MCF 10A (cell line): Measurements from ENCODE around the gene PI4KA. TPM values are rescaled to one million over a fixed set of nuclear protein-coding genes. Genes with fewer than 3 reads are reported as not detected.

ENCODE experiments used
- BruUV-seq: library from RNA; stranded (reverse); fragments of 400-500 nt; replicated peaks from 2 replicates; lab custom pipeline; 2021; lab: Mats Ljungman, UMichigan
- CTCF ChIA-PET: fragments of 300-600 bp; sonication (Branson Sonifier 250); formaldehyde crosslinking; extraction: SDS; loops from one replicate; lab custom pipeline; 2021; ENCODE audit warnings: antibody characterized with exemption, inconsistent platforms; lab: Yijun Ruan, JAX
- POLR2A ChIA-PET: fragments of 300-600, 350-650 bp; sonication (Branson Sonifier 250); formaldehyde crosslinking; extraction: SDS; loops from one replicate; lab custom pipeline; 2020; ENCODE audit warnings: antibody characterized with exemption, inconsistent platforms; lab: Yijun Ruan, JAX
- DNase-seq: peaks from one replicate; pipeline ENCODE4 v3.0.0-alpha.2; 2018; ENCODE audit not compliant: unreplicated experiment
- H3K27ac Mint-ChIP-seq: one replicate; pipeline ENCODE4 v1.8.0; 2022; ENCODE audit warnings: mild to moderate bottlenecking, low read depth, mixed read lengths; ENCODE audit not compliant: unreplicated experiment
- H3K27me3 Mint-ChIP-seq: one replicate; pipeline ENCODE4 v1.8.0; 2022; ENCODE audit warnings: mixed read lengths; ENCODE audit not compliant: insufficient read depth, unreplicated experiment
- H3K36me3 Mint-ChIP-seq: one replicate; pipeline ENCODE4 v1.8.0; 2022; ENCODE audit warnings: mild to moderate bottlenecking, moderate library complexity, mixed read lengths; ENCODE audit not compliant: insufficient read depth, unreplicated experiment
- H3K4me1 Mint-ChIP-seq: one replicate; pipeline ENCODE4 v1.8.0; 2022; ENCODE audit warnings: mixed read lengths; ENCODE audit not compliant: insufficient read depth, unreplicated experiment
- H3K4me3 Mint-ChIP-seq: one replicate; pipeline ENCODE4 v1.8.0; 2022; ENCODE audit warnings: mild to moderate bottlenecking, moderate library complexity, mixed read lengths; ENCODE audit not compliant: unreplicated experiment
- H3K9me3 Mint-ChIP-seq: one replicate; pipeline ENCODE4 v1.8.0; 2022; ENCODE audit warnings: mixed read lengths; ENCODE audit not compliant: unreplicated experiment
- CTCF ChIP-seq: fragments of 200-600 bp; IDR thresholded peaks from one replicate; pipeline ENCODE4 v1.8.0; 2022; ENCODE audit warnings: antibody characterized with exemption, mild to moderate bottlenecking; ENCODE audit not compliant: unreplicated experiment
- intact Hi-C: fragments of 100-400 bp; cut with micrococcal nuclease; formaldehyde crosslinking; loops from 2 replicates; pipeline ENCODE4 v1.14.1; 2022
- total RNA-seq: library from RNA; stranded (reverse); gene quantifications from 2 replicates; pipeline ENCODE4 v1.2.3, GENCODE V29; 2022

The PI4KA gene
- total RNA-seq, 1 experiment from 2014 or later, result 39.0 TPM

GRCh38 chr22:20810645-20811044 lies 48.0 kb downstream of the PI4KA start:
- ChIA-PET POLR2A (interaction anchor here (0.6 kb wide), 1 partner anchor 106 kb away, joined by 3 read pairs; the partner anchor contains the start of gene CRKL), CTCF (interaction anchor here (1.0 kb wide), 1 partner anchor 27 kb away, joined by 3 read pairs; no protein-coding TSS in a partner anchor)
- no peak for TF ChIP-seq CTCF
- intact Hi-C loops, result no loop called here
- Mint-ChIP-seq H3K36me3 (peaks cover 92% of the 10 kb centered on the region), H3K4me3 (no peak overlapping the region), H3K27ac (no peak overlapping the region), H3K9me3 (no peaks in the 10 kb centered on the region), H3K27me3 (no peaks in the 10 kb centered on the region), H3K4me1 (peaks cover 15% of the 10 kb centered on the region)
- no TSS peak for BruUV-seq
- no peak for DNase-seq

DNA sequence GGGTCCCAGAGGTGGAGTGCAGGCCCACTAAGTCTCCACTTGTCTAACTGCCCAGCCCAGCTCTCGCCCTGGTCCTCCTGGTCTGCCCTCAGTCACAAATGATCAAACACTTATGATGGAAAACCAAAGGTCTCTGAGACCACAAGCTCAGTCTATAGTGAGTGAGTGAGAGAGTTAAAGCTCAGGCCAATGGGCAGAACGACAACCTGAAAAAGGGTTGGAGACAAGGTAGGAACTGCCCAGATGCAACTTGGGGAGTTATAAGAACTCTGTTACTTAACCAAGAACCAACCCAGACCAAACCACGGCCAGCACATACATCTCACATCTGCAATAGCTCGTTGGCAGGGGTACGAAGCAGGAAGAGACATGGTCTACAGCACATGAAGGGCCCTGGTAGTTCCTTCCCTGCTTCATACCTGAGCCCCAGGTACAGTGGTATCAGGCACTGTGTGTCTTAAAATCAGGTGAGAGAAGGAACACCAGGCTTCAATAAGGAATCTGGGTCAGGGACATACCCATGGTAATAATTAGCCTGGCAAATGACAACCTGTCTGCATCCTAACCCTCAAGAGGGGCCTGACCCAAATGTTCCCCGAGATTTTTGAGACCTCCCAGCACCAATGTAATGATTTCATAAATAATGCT lies 48.9 kb downstream of the PI4KA start:
- Mint-ChIP-seq H3K36me3 (peaks cover 91% of the 10 kb centered on the region), H3K4me3 (no peak overlapping the region), H3K27me3 (no peaks in the 10 kb centered on the region), H3K27ac (no peak overlapping the region), H3K9me3 (no peaks in the 10 kb centered on the region), H3K4me1 (peaks cover 16% of the 10 kb centered on the region)
- no peak for TF ChIP-seq CTCF
- no peak for DNase-seq
- BruUV-seq, result no TSS peak
- ChIA-PET POLR2A (no interaction called here), CTCF (interaction anchor here (0.6 to 1.2 kb wide), 2 partner anchors 17 to 25 kb away, joined by 3 to 6 read pairs; no protein-coding TSS in a partner anchor)
- intact Hi-C loops, result no loop called here

- H3K4me3 Mint-ChIP-seq, result no peak overlapping the region
- peaks cover 91% of the 10 kb centered on the region for H3K36me3 Mint-ChIP-seq
- no peak overlapping the region for H3K27ac Mint-ChIP-seq
- no peak for DNase-seq
- BruUV-seq, result no TSS peak
- H3K4me1 Mint-ChIP-seq, result peaks cover 16% of the 10 kb centered on the region
- H3K9me3 Mint-ChIP-seq, result no peaks in the 10 kb centered on the region
- ChIA-PET CTCF (interaction anchor here (0.6 to 1.2 kb wide), 3 partner anchors 16 to 1275 kb away, joined by 3 to 6 read pairs (median 3); no protein-coding TSS in a partner anchor), POLR2A (no interaction called here)
- TF ChIP-seq CTCF, result no peak
- no peaks in the 10 kb centered on the region for H3K27me3 Mint-ChIP-seq
- intact Hi-C loops, result no loop called here
Observed at GRCh38 chr22:20808844-20809243, 49.8 kb downstream of the PI4KA start.

DNA sequence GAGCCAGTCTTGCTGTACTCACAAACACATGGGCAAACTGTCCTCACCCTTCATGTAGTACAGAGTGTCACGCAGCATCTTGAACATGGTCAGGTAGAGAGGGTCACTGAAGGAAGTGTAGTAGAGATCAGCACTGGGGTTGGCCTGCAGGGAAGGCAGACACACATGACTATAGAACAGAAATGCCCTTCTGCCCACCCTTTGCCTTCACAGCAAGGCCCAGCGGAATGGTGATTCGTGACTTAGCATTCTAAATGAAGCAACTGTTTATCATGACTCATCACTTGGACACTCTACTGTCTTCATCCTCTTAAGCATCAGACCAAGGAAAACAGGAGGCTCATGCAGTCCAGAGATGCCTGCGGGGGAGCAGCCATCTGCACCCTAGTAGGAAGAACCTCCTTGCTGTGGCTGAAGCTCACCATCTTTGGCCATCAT lies 51.3 kb downstream of the PI4KA start:
- DNase-seq, result peak; percentile 79
- BruUV-seq, result no TSS peak
- H3K4me3 Mint-ChIP-seq, result no peak overlapping the region
- POLR2A ChIA-PET, result no interaction called here
- H3K4me1 Mint-ChIP-seq, result peaks cover 16% of the 10 kb centered on the region
- CTCF ChIA-PET, result no interaction called here
- H3K27ac Mint-ChIP-seq, result no peak overlapping the region
- H3K9me3 Mint-ChIP-seq, result no peaks in the 10 kb centered on the region
- TF ChIP-seq CTCF, result no peak
- H3K36me3 Mint-ChIP-seq, result peaks cover 82% of the 10 kb centered on the region
- intact Hi-C loops, result no loop called here
- H3K27me3 Mint-ChIP-seq, result no peaks in the 10 kb centered on the region
